GM21737 (cell line): ENCODE measurements around the gene NPFF.

ENCODE experiments used
- ATAC-seq: cut with Tn5 transposase; IDR thresholded peaks from one replicate; pipeline ENCODE4 v1.9.1; 2021; ENCODE audit warnings: mild to moderate bottlenecking, moderate library complexity; ENCODE audit not compliant: unreplicated experiment

Gene NPFF

DNA sequence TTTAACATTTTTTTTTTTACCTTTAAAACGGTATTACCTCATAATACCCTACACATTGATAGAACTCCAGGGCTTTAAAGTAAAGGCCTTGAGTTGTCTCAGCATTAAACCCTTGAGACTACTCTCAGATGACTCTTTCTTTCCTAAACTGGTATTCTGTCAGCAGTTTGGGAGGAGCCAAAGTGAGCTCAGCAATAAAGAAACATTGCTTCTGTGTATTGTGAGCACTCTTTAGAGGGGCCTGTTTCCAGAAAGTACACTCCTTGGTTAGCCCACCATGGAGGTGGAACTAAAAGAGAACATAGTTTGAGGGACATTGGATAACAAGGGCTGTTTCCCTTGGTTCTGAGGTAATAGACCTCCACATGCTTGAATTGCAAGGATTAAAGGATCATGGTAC lies 28.4 kb downstream of the NPFF start:
- no peak for ATAC-seq

DNA sequence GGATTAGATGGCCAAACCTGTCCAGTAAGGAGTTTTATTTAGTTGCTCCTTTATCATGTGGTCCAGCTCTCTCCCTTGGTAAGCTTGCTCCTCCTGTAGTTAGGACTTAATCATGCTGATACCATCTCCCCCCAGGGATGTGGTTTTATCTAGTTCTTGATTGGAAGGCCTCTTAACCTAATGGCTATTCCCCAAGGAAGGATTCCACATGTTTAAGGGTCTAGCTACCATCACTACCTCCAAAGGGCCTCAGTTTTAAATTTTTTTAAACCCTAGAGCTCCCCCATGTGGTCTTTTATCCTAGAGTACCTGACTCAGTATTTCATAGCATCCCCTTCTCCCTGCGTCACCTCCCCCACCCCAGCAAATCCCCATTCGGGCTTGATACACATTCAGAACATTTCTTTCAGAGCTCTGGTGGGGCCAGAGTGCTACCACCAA lies 30.5 kb downstream of the NPFF start:
- ATAC-seq, result no peak

DNA sequence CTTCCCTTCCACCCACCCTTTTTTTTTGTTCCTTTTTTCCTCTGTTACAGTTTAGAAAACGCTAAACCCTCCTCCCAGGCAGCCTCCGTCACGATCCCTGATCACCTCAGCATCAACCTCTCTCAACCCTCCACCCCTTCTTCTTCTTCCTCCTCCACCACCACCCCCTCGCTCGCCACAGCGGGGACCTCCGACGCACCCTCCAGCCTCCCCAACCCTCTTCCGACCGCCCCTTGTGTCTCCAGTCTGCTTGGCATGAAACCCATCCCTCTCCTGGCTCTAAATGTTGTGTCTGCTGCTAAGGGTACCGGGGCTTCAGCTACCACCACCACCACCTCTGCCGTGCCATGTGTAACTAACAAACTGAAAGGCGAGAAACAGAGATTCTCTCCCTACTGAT lies 32.5 kb downstream of the NPFF start:
- ATAC-seq, result no peak

DNA sequence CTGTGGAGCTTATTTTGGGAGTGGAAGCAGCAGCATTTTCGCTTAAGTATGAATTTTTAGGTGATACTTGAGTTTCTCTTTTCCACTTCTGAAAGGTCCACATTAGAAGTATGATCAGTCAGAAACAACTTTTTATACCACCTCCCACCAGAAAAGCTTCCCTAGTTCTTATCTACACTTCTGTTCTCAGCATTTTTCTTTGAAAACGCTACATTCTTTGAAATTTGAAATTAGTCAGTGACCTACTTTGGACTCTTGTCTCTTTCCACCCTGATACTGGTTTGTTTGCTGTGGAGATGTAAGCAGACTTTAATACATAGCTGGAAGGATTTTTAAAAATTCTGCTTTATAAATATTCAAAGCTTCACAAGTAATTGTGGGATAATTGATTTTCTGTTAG lies 33.2 kb downstream of the NPFF start:
- no peak for ATAC-seq

DNA sequence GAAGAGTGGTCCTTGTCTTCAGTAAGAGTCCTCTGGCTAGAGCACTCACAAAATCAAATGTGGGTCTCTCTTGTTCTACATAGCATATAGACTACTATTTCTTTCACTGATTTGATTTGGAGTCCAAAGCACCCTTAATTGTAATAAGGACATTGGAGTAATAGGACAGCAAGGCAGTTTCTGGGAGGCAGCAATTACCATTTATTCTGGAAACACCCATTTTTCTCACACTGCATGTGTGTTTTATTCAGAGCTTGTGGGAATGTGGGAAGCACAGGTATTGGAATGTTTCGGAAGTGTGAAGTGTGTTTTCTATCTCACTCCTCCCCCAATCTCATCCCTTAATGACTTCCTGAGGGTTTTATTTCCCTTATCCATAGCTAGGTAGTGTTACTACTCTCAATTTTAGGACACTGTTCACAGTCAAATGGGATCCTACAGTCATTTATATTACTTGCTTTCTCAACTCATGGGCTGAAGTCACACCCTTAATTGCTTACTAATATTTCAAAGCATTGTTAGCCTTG lies 35.2 kb downstream of the NPFF start:
- no peak for ATAC-seq

DNA sequence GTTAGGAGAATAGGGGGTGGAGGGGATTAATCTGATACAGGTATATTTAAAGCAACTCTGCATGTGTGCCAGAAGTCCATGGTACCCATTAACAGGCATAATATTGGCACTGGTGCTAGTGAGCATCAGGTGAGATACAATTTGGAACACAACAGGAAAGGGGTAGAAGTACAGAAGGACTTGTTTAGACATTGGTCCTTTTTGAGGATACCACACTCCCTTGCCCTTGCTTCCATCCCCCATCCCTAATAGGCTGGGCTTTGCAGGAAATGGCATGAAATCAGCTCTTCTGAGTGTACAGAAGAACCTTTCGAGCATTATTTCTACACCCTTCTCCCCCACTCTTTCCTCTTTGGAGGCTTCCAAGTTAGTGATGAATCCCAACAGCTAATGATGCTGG lies 39.0 kb downstream of the NPFF start:
- ATAC-seq, result no peak

DNA sequence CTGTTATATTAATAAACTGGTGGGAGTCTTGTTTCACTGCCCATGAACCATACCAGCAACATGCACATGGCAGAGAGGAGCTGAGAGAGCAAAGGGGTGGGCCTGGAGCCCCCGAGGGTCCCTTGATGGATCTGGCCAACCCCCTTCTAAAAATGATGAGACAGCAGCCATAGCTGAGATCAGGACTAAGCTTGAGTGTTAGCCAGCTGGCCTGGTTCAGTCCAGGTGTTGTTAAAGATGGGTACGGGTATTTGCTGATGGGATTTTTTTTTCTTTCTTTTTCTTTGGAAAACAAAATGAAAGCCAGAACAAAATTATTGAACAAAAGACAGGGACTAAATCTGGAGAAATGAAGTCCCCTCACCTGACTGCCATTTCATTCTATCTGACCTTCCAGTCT lies 39.4 kb downstream of the NPFF start:
- ATAC-seq, result no peak

DNA sequence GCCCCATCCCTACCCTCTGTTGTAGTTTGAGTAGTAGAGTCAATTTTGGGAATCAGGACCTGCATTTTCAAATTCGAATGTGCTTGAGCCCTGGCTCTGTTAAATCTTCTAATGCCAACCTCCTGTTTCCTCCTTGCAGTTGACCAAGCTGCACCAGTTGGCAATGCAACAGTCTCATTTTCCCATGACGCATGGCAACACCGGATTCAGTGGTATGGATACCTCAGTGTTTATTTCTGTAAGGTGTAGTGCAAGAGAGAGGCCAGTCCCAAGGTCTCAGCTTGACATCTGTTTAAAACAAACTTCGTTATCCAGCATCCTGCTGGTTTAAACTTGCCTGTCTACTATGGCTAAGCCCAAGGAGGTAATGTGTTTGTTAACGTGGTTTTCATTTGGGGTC lies 40.2 kb downstream of the NPFF start:
- no peak for ATAC-seq

DNA sequence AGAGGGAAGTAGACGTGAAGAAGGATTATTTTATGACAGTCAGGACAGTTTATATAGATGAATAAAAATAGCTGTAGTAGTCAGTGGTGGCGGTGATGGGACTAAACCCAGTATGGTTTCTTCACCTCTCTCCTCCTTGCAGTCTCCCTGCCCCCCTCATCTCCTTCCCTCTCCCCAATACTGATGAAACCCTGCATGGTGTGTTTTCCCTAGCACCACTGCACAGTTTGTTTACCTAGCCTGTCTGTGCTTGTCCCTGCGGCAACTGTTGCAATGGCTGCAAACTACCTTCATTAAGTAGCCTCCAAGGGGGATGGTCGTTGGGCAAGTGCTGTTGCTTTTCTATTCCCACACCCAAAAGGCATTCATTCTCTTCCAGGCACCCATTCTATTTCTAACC lies 40.6 kb downstream of the NPFF start:
- no peak for ATAC-seq

DNA sequence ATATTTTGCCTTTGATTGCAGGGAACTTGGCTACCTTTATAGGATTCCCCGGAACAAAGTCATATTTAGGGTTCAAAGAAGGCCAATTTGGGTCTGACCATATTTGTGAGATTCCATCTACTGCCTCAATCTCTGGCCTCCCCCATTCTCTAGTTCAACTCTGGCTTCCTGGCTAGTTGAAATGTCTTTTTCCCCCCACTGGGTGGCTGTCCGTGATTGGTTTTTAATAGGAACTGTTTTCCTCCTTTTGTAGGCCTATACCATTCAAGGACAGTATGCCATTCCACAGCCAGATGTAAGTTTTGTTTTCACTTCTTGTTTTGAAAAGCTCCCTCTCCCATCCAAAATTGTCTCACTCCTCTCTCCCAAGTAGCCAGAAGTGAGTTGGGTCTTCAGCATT lies 41.6 kb downstream of the NPFF start:
- no peak for ATAC-seq

DNA sequence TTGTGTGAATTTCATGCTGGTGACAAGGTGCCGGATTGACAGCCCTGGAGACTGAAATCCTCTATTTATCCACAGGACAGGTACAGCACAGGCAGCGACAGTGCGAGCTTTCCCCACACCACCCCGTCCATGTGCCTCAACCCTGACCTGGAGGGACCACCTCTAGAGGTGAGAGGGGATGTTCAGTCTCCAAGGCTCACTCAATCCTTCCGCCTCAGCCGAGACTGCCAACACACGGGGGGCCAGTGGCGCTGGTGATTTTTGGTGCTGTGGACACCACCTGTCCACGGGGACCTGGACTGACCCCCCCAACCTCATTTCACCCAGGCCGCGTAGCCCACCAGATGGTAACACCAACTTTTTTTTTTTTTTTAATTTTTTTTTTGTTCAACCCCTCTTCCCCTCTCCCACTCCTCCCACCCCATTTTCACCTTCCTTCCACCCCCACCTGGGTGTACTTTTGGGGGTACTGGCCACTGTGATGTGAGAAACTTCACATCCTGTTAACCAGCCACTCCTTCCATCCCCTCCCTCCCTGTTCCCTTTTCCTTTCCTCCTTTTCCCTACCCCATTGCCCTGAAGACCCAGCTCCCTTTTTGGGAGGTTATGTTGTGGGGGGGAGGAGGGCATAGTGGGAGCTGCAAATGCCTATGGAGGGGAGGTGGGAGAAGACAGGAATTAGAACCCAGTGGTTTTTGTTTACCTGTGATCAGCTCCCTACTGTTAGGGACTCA lies 42.4 kb downstream of the NPFF start:
- ATAC-seq, result no peak

DNA sequence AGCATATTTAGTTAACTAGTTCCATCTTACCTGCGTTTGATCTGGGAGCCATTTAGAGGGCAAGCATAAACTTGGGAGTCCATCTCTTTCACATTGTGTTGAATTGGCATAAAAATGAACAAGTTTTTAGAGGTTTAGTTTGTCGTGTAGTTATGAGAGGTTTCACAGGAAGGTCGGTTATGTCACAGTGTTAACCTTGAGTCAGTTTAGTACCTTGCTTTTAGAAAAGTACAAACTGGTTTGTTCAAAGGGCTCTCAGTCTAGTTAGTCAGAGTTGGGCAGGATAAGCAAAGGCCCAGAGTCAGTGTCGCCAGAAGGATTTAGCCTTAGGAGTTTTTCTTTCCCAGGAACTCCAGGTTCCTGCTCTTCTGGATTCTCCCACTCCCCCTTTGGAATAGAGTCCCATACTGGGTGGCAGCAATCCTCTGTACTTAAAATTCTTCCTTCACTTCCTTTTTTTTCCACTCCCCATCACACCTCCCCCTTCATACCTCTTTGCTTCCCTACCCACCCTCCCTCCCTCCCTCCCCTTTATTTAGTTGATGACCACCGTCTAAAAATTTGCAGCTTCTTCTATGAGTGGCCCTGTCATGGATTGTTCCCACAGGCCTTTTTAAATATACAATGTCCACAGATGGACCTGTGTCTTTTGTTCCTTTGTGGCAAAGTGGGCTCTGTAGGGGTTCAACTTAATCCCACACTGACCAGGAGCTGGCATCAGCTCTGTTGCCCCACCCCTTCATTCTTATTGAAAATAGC lies 43.3 kb downstream of the NPFF start:
- no peak for ATAC-seq

DNA sequence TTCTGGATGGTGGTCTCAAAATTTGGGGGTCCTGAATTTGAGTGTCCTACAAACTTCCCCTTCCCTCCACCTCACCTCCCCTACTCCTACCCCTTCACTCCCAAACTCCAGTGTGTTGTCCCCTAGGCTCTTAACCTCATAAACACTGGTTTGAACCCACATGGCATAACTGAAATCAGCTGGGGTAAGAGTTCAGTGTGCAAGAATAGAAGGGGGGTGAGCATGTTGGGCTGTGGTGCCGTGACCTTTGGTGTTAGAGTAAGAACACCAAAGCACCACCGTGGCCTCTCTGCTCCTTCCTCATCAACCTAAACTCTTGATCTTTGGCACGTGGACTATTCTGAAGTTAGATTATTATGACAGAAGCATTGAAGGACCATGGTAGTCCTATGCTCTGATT lies 44.3 kb downstream of the NPFF start:
- ATAC-seq, result no peak

DNA sequence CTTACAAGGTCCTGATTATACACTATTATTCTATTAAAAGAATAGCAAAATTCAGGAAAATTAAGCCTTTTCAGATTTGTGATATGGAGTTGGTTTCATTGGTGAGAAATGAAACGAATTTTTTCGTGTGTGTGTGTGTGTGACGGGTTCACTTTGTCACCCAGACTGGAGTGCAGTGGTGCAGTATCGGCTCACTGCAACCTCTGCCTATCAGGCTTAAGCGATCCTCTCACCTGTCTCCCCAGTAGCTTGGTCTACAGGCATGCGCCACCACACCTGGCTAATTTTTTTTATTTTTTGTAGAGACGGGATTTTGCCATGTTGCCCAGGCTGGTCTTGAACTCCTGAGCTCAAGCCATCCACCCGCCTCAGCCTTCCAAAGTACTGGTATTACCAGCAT lies 45.7 kb downstream of the NPFF start:
- no peak for ATAC-seq

DNA sequence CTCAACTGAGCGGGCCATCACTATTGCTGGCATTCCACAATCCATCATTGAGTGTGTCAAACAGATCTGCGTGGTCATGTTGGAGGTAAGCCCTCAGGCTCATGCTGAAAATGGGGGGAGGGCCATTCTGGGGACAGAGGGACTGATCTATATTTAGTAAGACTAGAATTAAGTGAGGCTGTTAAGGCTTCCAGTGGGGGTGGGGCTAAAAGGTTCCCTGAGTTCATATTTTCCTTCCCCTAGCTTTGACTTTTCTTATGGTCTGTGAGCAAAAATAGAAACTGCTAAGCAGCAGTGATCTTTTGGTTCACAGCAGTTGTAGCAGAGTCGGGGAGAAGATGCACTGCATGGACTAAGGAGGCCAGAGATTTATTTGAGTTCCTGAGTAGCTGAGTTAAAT lies 46.2 kb downstream of the NPFF start:
- ATAC-seq, result no peak

DNA sequence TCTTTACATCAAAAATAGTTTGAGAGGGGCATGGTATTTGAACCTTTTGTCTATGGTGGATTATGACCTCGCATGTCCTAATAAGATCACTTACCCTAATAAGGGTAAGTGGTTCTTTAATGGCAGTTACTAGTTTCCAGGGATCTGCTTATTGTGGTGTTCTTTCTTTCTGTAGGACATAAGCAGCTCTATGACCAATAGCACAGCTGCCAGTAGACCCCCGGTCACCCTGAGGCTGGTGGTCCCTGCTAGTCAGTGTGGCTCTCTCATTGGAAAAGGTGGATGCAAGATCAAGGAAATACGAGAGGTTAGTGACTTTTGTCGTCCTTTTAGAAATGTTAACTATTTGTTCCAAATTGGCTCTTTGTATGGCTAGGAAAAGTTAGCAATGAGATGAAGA lies 48.2 kb downstream of the NPFF start:
- no peak for ATAC-seq
